Measurements from ENCODE around the gene ST6GALNAC5.
"Not testable (repeated sequence)": the region's sequence is repeated elsewhere in the genome, so short reads cannot be mapped to it uniquely, and the experiment has no call there.

ST6GALNAC5 gene

DNA sequence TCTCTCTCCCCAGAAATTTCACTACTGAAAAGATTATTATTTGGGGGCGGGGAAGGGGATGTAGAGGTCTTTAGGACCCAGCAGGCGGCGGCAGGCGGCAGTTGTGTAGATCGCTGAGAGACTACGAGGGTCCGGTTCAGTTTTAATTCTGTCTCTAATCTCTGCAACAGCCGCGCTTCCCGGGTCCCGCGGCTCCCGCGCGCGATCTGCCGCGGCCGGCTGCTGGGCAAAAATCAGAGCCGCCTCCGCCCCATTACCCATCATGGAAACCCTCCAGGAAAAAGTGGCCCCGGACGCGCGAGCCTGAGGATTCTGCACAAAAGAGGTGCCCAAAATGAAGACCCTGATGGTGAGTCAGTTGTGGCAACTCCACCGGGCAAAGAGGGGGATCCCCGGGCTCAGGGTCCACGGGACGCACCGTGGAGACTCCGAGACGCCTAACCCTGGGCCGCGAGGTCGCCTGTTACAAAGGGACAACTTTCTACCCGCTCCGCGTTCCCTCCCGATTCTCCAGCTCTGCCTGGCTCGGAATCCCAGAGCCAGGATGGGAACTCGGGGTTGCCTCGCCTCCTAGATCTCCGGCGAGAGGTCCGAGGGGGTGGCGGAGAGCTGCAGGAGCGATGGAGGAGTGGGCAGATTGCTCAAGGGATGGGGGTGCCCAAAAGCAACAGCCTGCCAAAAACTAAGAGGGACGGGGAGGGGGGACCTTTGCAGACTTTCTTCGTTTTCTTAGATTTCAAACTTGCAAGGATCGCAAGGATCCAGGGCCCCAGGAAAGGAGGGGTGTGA, at the start of gene ST6GALNAC5:
TSS of gene ST6GALNAC5 (plus strand) at position 139 of the 789 bp plus-strand sequence.
- DNase-seq, result no peak

DNA sequence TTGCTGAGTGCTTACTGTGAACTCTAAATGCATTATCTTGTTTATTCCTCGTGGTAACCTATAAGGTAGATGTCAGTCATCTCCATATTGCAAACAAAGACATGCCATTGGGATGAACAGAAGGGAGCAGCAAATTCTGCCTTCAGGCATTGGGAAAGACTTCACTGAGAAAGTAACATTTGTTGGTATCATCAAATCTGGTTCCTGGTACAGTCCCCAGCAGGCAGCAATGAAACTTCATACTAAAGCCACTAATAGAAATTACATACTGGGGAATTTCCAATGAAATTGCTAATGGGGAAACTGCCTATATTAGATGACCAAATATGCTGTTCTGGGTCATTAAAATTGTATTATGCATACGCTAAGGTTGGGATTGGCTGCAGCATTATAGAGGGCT, 47.3 kb upstream of the ST6GALNAC5 start:
- no peak for DNase-seq

DNA sequence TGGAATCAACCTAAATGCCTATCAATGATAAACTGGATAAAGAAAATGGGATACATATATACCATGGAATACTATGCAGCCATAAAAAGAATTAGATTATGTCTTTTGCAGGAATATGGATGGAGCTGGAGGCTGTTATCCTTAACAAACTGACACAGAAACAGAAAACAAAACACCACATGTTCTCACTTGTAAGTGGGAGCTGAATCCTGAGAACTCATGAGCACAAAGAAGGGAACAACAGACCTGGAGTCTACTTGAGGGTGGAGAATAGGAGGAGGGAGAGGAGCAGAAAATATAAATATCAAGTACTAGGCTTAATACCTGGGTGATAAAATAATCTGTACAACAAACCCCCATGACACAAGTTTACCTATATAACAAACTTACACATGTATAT, 44.3 kb upstream of the ST6GALNAC5 start:
- DNase-seq, result not testable (repeated sequence)

DNA sequence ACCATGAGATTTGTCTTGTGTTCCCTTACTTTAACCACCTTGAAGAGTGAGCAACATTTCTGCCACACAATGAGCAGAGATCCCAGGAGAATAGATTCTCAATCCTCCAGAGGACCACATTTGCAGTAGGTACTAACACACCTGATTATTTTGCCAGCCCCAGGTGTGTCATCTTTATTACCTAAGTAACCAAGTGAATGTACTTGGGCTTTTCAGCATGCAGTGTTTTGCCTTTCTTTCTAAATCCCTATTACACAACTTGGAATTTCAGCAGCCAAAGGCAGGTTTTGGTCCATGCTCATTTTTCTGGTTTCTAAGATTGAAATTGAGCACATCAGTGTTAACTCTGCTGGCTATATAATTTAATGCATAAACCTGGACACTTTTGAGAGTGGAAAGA, 43.2 kb upstream of the ST6GALNAC5 start:
- DNase-seq, result no peak

DNA sequence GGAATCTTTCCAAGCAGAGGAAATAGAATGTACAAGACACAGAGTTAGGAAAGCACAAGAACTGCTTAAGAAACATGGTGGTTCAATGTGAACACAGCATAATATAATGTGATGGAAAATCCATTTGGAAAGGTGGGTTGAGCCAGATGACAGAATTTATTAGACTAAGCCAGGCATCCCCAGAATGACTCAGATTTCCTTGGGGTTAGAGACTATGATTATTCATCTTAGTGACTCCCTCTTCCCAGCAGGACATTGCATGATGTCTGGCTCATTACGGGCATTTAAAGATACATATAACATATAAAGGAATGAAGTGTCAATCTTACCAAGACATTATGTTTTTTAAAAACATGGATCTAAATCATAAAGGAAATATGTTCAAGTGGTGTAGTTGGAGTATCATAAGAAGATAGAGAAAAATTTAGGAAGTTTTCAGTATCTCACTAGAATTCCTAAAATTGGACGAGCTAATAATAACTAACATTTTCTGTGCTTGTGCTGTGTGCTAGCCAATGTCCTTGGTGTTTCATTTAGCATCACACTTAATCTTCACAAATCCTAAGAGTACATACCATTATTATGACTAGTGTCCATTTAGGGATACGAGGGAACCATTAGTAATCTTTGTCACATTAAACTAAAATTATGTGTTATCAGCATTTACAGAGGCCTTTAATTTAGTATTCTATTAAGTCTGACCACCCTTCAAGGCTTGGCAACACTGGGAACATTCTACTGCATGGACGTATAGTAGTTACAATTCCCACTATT, 41.0 kb upstream of the ST6GALNAC5 start:
- DNase-seq, result no peak

DNA sequence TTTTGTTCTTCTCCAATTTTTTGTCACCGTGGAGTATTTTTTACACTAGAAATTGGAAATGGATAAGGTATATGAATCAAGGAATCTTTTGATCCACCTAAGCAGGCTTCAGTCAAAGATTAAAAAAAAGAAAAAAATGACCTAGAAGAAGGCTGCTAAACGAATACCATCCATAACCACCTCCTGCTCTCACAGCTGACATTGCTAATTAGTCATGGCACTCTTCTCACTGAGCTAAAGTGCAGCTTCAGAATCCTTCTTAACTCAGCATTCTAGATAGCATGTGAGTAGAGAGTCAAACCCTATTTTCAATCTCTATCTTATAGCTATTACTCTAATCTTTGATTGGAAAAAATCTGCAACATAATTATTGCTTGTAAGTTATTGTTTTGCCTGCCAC, 40.2 kb upstream of the ST6GALNAC5 start:
- DNase-seq, result no peak

DNA sequence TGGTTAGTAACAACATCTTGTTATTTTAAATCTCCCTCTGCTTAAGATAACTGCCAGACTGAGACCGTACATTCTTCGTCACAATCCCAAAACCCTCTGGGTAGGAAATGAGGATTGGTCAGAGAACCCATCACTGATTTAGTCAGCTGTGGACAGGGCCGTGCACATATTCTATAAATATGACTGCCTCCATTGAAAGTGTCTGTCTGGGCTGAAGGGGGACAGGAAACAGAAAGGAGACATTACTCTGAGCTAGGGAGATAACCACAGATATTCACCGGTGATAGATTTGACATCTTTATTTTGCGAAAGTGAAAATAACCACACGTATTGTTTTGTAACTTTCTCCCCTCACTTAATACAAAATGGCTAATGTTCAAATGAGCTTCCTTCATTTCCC, 36.9 kb upstream of the ST6GALNAC5 start:
- DNase-seq, result no peak

DNA sequence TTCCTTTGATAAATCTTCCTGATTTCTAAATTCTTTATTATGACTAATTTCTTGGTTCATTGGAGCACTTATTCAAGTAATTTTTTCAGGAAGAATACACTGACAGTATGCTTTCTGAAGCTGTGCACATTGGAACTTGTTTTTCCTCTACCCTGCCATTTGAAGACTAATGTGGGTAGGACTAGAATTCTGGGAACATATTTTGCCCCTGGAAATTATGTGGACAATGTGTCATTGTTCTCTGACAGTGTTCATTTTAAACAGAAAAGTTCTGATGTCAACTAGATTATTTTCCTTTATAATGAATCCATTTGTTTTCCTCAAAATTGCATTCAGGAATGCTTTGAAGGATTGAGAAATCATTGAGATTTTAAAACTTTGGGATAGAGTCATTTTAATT, 34.8 kb upstream of the ST6GALNAC5 start:
- no peak for DNase-seq

DNA sequence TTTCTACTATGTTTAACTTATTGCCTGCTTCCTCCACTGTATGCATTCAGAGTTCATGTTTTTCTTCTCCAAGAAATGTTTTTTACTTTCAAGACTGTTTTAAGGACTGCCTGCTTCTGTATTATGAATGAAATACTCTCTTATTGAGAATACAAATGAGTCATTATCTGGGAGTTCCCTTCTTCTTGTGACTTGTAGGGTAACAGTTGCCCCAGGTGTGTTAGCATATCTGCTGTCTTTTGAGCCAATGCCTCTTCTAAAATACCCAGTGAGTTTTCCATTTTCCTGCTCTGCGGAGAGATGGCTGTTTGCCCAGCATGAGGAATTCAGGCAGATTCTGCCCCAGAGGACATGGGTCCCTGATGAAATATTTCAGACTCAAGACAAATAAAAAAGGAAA, 34.1 kb upstream of the ST6GALNAC5 start:
- no peak for DNase-seq

DNA sequence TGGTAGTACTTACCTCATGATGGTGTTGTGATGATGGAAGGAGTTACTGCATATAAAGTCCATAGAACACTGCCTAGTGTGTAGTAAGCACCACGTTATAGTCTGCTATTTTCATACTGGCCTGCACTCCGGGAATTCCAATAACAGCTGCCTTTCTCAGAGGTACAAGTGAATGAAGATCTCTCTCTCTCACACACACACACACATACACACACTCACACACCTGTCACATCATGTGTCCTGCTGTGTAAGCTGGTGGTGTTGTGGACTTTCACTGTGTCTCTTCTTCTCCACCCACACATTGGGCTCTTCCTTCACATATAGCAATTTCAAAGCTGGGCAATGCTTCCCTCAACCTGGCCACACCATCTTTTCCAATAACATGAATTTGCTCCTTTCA, 33.4 kb upstream of the ST6GALNAC5 start:
- no peak for DNase-seq

DNA sequence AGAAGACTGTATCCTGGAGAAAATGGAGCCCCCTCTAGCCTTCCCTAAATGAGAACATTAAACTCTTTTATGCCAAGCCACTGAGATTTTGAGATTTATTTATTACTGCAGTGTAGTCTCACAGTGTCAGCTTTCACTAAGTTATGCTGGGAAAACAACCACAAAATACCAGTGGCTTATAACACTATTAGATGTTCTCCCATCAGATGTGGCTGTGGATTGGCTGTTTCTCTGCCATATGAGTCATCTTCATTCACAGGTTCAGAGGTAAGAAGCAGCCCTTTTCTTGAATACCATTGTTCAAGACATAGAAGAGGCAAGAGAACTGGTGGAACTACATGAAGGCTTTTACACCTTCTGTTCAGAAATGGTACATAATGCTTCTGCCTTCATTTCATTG, 32.1 kb upstream of the ST6GALNAC5 start:
- DNase-seq, result no peak

DNA sequence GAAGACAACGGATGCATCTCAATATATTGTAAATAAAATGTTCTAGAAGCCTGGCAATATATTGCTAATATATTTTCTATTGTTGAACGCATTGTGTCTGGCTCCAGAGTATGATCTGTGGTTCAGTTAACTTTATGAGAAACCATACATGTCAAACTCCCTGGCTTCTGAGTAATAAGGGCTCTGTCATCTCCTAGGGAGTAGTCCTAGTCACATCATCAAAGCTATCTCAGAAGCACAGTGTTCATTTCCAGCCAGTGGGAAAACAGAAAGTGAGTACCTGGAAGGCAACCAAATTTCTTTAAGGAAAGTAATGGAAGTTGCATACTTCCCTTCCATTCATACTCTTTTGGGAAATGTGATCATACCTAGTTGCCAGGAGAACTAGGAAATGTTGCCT, 27.0 kb upstream of the ST6GALNAC5 start:
- no peak for DNase-seq

DNA sequence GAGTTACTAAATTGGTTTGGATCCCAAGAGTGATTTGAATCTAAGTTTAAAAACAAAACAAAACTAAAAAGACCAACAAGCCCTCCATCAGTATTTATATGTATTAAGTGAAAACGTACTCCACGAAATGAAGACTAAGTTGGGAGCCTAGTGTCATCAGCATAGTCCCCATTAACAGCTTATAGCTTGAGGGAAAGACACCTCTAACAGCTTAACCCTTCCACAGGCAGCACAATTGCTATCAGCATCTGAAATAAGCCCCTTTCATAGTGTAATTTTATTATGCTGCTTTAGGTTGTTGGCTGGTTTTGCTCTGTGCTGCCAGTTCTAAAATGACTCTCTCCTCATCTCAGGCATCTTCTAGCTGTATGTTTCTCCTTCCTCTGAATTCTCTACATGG, 25.8 kb upstream of the ST6GALNAC5 start:
- DNase-seq, result no peak

DNA sequence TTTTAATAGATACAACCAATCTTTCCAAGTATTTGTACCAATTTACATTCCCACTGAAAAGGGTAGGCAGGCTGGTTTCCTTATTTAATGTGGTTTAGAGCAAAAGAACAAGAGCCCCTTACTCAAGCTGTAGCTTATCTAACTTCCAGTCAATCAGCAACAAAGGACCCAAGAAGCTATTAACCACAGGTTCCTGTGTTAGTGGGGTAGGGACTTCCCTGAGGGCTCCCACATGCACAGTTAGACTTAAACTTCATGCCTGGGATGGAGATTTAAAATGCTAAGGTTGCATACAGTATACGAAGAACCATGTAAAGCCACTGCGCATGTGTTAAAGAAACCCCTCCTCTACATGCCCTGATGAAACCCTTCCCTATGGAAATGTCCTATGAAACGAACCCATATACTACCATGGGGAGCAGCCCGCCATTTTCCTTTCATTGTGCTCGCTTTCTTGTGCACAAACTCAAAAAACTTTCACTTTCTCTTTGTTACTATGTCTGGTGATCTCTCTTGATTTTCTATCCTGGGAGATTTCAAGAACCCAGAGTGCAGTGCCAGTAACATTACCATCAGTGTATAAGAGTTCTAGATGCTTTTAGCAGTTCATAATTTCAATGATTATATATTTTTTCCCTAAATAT, 23.3 kb upstream of the ST6GALNAC5 start:
- DNase-seq, result no peak

DNA sequence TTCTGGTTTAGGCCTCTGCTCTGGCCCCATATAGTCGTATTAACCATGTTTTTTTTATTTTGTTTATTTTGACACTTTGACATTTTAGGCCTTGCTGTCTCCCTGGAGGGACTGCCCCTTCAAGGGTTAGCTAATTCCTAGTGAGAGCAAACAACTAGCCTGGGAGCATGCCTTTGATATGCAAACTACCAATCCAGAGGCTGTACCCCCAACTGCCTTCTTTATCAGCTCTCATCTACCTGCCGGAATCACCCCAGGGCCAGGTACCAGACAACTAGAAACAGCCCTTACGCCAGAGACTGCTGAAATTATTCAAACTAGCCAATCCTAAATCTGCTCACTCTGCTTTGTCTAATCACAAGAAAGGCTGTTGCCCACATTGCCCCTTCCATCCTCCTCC, 13.0 kb upstream of the ST6GALNAC5 start:
- DNase-seq, result no peak

DNA sequence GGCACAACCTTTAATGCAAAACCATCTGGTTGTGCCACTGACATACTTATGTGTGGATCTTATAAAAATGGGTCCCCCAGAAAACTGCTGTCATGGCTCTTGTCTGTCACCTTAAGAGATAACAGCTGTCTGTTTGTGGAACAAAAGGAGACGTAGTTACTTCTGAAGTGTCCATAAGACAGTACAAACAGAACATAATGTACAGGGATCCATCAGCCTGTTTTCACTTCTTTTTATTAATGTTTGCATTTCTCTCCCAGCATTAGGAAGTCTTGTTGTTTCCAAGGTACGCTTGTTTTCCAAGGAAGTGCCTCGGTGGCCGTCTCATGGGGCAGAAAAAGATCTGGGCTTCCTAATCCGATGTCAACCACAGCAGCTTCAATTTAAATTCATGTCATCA, 11.2 kb upstream of the ST6GALNAC5 start:
- no peak for DNase-seq

DNA sequence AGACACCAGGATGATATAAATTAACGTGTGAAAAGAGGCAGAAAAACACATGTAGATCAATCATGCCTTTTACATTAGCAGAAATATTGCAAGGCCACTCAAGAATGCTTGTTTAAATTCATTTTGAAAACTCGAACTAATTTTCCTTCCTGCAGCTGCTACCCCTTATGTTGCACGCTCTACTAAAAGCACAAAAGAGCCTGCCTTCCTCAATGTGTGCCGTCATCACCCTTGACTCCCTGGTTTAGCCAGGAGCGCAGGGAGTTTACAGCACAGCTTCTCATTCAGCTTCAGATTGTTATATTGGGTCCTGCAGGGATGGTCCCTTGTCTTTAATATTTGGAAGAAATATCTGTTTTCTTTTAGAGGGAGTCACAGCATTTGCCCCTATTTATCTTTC, 10.1 kb upstream of the ST6GALNAC5 start:
- no peak for DNase-seq

DNA sequence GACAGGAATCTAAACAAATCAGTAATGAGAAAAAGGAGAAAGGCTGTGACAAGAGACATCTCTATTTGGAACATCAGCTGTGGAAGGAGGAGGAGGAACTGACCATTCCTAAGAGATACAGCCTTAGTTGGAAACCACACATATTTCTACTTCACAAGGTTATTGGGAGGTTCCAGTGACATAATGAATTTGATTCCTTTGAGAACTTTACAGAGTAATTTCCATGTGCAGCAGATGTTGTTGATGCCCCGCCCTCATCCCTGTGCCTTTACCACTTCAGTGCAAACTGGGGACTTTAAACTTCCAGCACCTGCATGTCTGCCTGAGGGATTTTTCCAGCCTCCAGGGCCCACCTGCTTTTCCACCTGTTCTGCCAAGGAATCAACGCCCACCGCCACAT, 9.3 kb upstream of the ST6GALNAC5 start:
- DNase-seq, result no peak

DNA sequence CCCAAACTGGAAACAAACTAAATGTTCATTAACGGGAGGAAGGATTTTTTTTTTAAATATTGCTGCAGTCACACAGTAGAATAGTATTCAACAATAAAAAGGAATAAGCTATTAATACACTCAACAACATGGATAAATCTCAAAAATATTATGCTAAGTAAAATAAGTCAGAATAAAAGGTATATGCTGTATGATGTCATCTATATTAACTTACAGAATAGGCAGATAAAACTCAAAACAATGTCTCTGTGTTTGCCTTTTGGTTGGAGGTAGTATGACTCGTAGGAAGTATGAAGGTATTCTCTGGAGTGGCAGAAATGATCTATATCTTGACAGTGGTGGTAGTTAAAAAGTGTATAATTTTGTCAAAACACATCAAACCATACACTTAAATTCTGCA, 6.1 kb upstream of the ST6GALNAC5 start:
- no peak for DNase-seq

DNA sequence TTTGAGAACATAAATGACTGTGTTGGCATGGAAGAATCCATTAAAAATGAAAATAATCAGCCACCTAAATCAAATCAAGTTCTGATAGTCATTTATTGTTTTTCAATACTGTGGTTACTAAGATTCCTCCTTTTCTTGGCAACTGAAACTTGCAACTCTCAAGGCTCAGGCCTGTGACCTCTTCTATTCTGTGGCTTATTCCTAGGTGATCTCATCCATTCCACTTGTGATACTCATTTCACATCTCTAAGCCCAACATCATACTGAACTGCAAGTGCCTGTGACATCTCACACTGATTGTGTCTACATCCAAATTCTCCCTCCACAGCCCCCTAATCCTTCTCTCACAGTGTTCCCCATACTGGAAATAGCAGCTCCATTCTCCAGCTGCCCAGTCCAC, 4.8 kb upstream of the ST6GALNAC5 start:
- no peak for DNase-seq

DNA sequence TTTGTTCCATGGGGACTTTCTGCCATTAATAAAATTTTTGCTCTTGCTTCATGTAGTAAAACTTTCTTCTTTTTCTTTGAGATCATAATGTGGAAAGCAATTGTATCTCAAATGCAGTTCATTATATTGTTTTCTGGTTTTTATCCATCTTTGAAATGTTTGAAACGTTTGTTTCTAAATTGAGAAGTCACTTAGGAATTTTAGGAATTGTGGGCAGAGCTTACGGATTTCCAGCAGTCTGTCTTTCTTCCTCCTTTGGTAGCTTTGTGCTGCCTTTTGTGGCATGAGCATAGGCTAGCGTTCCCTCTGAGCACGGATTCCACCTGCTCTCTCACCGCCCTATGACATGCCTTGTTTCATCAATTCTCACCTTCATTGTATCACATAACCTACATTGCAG, 2.9 kb upstream of the ST6GALNAC5 start:
- no peak for DNase-seq

DNA sequence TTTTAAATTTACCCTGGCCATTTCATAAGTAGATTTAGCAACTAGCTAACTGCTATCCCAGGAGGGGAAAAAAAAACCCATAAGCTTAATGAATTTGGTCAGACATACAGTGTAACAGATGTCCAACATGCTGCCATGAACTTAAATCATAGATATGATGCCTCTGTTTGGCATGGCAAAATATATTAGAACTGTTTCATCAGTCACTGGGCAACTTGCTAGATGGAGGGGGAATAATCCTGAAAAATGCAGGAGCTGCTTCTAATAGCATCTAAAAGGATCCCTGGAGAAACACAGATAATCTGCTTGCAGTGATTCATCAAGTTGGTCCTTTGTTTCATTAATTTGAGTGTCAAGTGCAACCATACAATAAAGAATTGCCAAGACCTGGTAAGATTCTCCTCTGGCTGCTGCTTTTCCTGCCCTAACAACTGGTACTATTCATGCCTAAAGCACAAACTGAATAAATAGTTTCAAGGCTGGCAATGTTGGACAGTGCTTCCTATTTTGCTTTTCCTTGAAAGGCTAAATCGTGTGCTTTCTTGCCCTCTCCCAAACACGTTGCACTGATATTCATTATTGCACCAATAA, 1.5 kb upstream of the ST6GALNAC5 start:
- DNase-seq, result no peak

DNA sequence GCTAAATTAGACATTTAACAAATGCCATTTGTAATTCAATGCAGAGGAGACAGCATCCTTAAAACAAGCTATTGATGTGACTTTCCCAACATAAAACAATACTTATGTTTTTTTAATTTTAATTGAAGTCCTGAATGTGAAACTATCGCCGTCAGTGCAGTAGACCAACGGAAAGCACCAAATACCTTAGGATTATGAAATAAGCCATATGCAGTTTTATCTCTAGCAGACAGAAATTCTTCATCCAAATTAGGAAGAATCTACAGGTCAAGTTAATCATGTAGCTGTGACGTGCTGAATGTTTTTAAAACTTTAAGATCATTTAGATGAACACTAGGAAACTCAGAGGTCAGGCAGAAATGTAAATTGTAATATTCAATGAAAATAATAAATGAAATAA, 714 bp upstream of the ST6GALNAC5 start:
- no peak for DNase-seq
